Smooth muscle cell (in vitro differentiated cells): ENCODE results near the gene CSRP2. TPM values are rescaled to one million over a fixed set of nuclear protein-coding genes. Genes with fewer than 3 reads are reported as not detected.

Source experiments
- DNase-seq: peaks from one replicate; lab custom pipeline; 2025; ENCODE audit not compliant: unreplicated experiment; lab: John Stamatoyannopoulos, UW
- H2AFZ ChIP-seq: fragments of 200-600 bp; sonication (generic); 2 replicates; pipeline ENCODE4 v1.6.0; 2016; ENCODE audit warnings: antibody characterized with exemption, low read depth, mild to moderate bottlenecking
- H3F3A ChIP-seq: fragments of 200-600 bp; sonication (generic); 2 replicates; pipeline ENCODE4 v1.6.0; 2017; ENCODE audit warnings: antibody characterized with exemption, low read depth
- H3K27ac ChIP-seq: fragments of 200-600 bp; sonication (generic); 2 replicates; pipeline ENCODE4 v1.5.1; 2016; ENCODE audit warnings: low read depth, mild to moderate bottlenecking
- H3K27me3 ChIP-seq: fragments of 200-600 bp; sonication (generic); 2 replicates; pipeline ENCODE4 v1.6.1; 2016; ENCODE audit warnings: low read depth, mild to moderate bottlenecking
- H3K36me3 ChIP-seq: fragments of 200-600 bp; sonication (generic); 2 replicates; pipeline ENCODE4 v1.5.1; 2016; ENCODE audit warnings: low read depth
- H3K4me1 ChIP-seq: fragments of 200-600 bp; sonication (generic); 2 replicates; pipeline ENCODE4 v1.5.1; 2016; ENCODE audit warnings: low read depth
- H3K4me2 ChIP-seq: fragments of 200-600 bp; sonication (generic); 2 replicates; pipeline ENCODE4 v1.6.0; 2016; ENCODE audit warnings: mild to moderate bottlenecking
- H3K4me3 ChIP-seq: fragments of 200-600 bp; sonication (generic); 2 replicates; pipeline ENCODE4 v1.5.1; 2016; ENCODE audit warnings: mild to moderate bottlenecking
- H3K79me2 ChIP-seq: fragments of 200-600 bp; sonication (generic); 2 replicates; pipeline ENCODE4 v1.6.0; 2016; ENCODE audit warnings: low read depth, mild to moderate bottlenecking
- H3K9ac ChIP-seq: fragments of 200-600 bp; sonication (generic); 2 replicates; pipeline ENCODE4 v1.6.0; 2016; ENCODE audit warnings: low read depth
- H3K9me3 ChIP-seq: fragments of 200-600 bp; sonication (generic); replicated peaks from 2 replicates; pipeline ENCODE4 v1.5.1; 2016; ENCODE audit warnings: low read depth
- H4K20me1 ChIP-seq: fragments of 200-600 bp; sonication (generic); 2 replicates; pipeline ENCODE4 v1.6.0; 2016; ENCODE audit warnings: low read depth
- CTCF ChIP-seq: fragments of 200-600 bp; sonication (generic); IDR thresholded peaks from 2 replicates; pipeline ENCODE4 v1.5.1; 2017; ENCODE audit warnings: borderline replicate concordance, mild to moderate bottlenecking, antibody characterized with exemption; ENCODE audit not compliant: insufficient read depth, poor library complexity, severe bottlenecking
- WGBS: methylation state at CpG from one replicate; pipeline ENCODE4 v1.1.7; 2016; ENCODE audit warnings: low lambda C conversion rate; 5-methylcytosine and 5-hydroxymethylcytosine counted together
- polyA plus RNA-seq: library from polyadenylated mRNA; unstranded; fragments of >200 nt; fragmentation: Nextera tagmentation; extraction: Ambion mirVana; gene quantifications from 2 replicates; pipeline ENCODE4 v1.2.1, GENCODE V29; 2016
- total RNA-seq: library from RNA; depleted of rRNA; stranded (reverse); fragments of >200 nt; gene quantifications from 2 replicates; pipeline ENCODE4 v1.2.3, GENCODE V29; 2014

CSRP2 gene
- total and polyA plus RNA-seq, 2 experiments from 2014 or later = 379 to 735 TPM

GRCh38 chr12:76856018-76856644 lies 22.7 kb downstream of the CSRP2 start:
- Histone ChIP-seq H3K9me3 (no peaks in the 10 kb centered on the region), H3K79me2 (no peaks in the 10 kb centered on the region), H4K20me1 (peaks cover 9% of the 10 kb centered on the region), H3F3A (peaks cover 45% of the 10 kb centered on the region), H3K27ac (peak overlapping the region; percentile 21), H3K27me3 (no peaks in the 10 kb centered on the region), H3K9ac (no peak overlapping the region), H3K36me3 (peaks cover 21% of the 10 kb centered on the region), H3K4me1 (peaks cover 11% of the 10 kb centered on the region), H3K4me3 (no peak overlapping the region), H3K4me2 (no peak overlapping the region), H2AFZ (no peak overlapping the region)
- WGBS = 93% methylated on average over 1 of the region's 1 CpG
- TF ChIP-seq CTCF = no peak
- DNase-seq = no peak

- WGBS = 93% methylated on average over 4 of the region's 4 CpGs
- TF ChIP-seq CTCF = no peak
Observed at GRCh38 chr12:76855271-76855670, 23.5 kb downstream of the CSRP2 start.

GRCh38 chr12:76852106-76852505 lies 26.7 kb downstream of the CSRP2 start:
- H3K9me3 ChIP-seq = no peaks in the 10 kb centered on the region
- H3K27me3 ChIP-seq = no peaks in the 10 kb centered on the region
- TF ChIP-seq CTCF = no peak
- no peak overlapping the region for H3K4me2 ChIP-seq
- no peak for DNase-seq
- no peak overlapping the region for H3K4me3 ChIP-seq
- H3K36me3 ChIP-seq = peaks cover 12% of the 10 kb centered on the region
- H3K79me2 ChIP-seq = no peaks in the 10 kb centered on the region
- no peak overlapping the region for H2AFZ ChIP-seq
- H3F3A ChIP-seq = peaks cover 23% of the 10 kb centered on the region
- WGBS = 61% methylated on average over 1 of the region's 1 CpG
- peak overlapping the region; percentile 52 for H3K27ac ChIP-seq
- H4K20me1 ChIP-seq = no peaks in the 10 kb centered on the region
- H3K9ac ChIP-seq = no peak overlapping the region
- no peaks in the 10 kb centered on the region for H3K4me1 ChIP-seq

More at GRCh38 chr12:76855271-76855670, 23.5 kb downstream of the CSRP2 start:
- peaks cover 6% of the 10 kb centered on the region for H3K4me1 ChIP-seq
- no peaks in the 10 kb centered on the region for H3K79me2 ChIP-seq
- no peak overlapping the region for H3K9ac ChIP-seq
- H3K36me3 ChIP-seq = peaks cover 21% of the 10 kb centered on the region
- H3K4me3 ChIP-seq = no peak overlapping the region
- H3K27ac ChIP-seq = peak overlapping the region; percentile 21
- H4K20me1 ChIP-seq = peaks cover 9% of the 10 kb centered on the region
- no peak overlapping the region for H3K4me2 ChIP-seq
- H3K9me3 ChIP-seq = no peaks in the 10 kb centered on the region
- no peaks in the 10 kb centered on the region for H3K27me3 ChIP-seq
- H3F3A ChIP-seq = peaks cover 40% of the 10 kb centered on the region
- DNase-seq = no peak
- H2AFZ ChIP-seq = no peak overlapping the region

GRCh38 chr12:76848132-76848531 lies 30.7 kb downstream of the CSRP2 start:
- no peak overlapping the region for H3K9ac ChIP-seq
- no peak for DNase-seq
- no peaks in the 10 kb centered on the region for H3K9me3 ChIP-seq
- H3K79me2 ChIP-seq = no peaks in the 10 kb centered on the region
- no peak overlapping the region for H3K27ac ChIP-seq
- no peak overlapping the region for H2AFZ ChIP-seq
- no peak overlapping the region for H3K4me2 ChIP-seq
- no peak overlapping the region for H3K4me3 ChIP-seq
- no peaks in the 10 kb centered on the region for H3K27me3 ChIP-seq
- H3K4me1 ChIP-seq = no peaks in the 10 kb centered on the region
- H3F3A ChIP-seq = no peaks in the 10 kb centered on the region
- TF ChIP-seq CTCF = no peak
- no peaks in the 10 kb centered on the region for H3K36me3 ChIP-seq
- 94% methylated on average over 2 of the region's 2 CpGs for WGBS
- peaks cover 4% of the 10 kb centered on the region for H4K20me1 ChIP-seq
